ES-I3 (cell line): ENCODE data around the gene ERVK3-1.

Experiments
- H3K36me3 ChIP-seq: 2 replicates; pipeline ENCODE4 v1.6.1; 2013; ENCODE audit warnings: mild to moderate bottlenecking, low read length, control low read depth, moderate library complexity; ENCODE audit not compliant: insufficient read depth
- H3K4me1 ChIP-seq: 2 replicates; pipeline ENCODE4 v1.6.1; 2013; ENCODE audit warnings: mild to moderate bottlenecking, control low read depth, low read length; ENCODE audit not compliant: insufficient read depth
- H3K9ac ChIP-seq: 2 replicates; pipeline ENCODE4 v1.6.1; 2013; ENCODE audit warnings: low read depth, mild to moderate bottlenecking, low read length, moderate library complexity
- H3K9me3 ChIP-seq: 2 replicates; pipeline ENCODE4 v1.6.1; 2013; ENCODE audit warnings: mild to moderate bottlenecking, low read length, moderate library complexity; ENCODE audit not compliant: control insufficient read depth, insufficient read depth

ERVK3-1 gene

GRCh38 chr19:58317476-58318072 lies 12.4 kb downstream of the ERVK3-1 start:
- no peaks in the 10 kb centered on the region for H3K4me1 ChIP-seq
- H3K9me3 ChIP-seq, result no peaks in the 10 kb centered on the region
- H3K9ac ChIP-seq, result no peak overlapping the region
- peaks cover 7% of the 10 kb centered on the region; the same call in 1 of the 2 replicates for H3K36me3 ChIP-seq

- Histone ChIP-seq H3K4me1 (no peaks in the 10 kb centered on the region), H3K36me3 (no peaks in the 10 kb centered on the region; the same call in 1 of the 2 replicates), H3K9me3 (no peaks in the 10 kb centered on the region), H3K9ac (no peak overlapping the region)
Observed at GRCh38 chr19:58318297-58318696, 13.1 kb downstream of the ERVK3-1 start.

- Histone ChIP-seq H3K36me3 (no peaks in the 10 kb centered on the region; the same call in 1 of the 2 replicates), H3K4me1 (no peaks in the 10 kb centered on the region), H3K9ac (no peak overlapping the region), H3K9me3 (no peaks in the 10 kb centered on the region)
Observed at GRCh38 chr19:58319241-58319640, 14.1 kb downstream of the ERVK3-1 start.

- H3K9ac ChIP-seq, result peak overlapping the region; percentile 85; the same call in 1 of the 2 replicates
- no peaks in the 10 kb centered on the region for H3K9me3 ChIP-seq
Observed at GRCh38 chr19:58325311-58326022, 20.3 kb downstream of the ERVK3-1 start.

GRCh38 chr19:58326501-58326913 lies 21.3 kb downstream of the ERVK3-1 start:
- no peaks in the 10 kb centered on the region; the same call in 1 of the 2 replicates for H3K36me3 ChIP-seq
- peak overlapping the region; percentile 85 for H3K9ac ChIP-seq
- no peaks in the 10 kb centered on the region for H3K9me3 ChIP-seq
- peaks cover 9% of the 10 kb centered on the region for H3K4me1 ChIP-seq

More at GRCh38 chr19:58325311-58326022, 20.3 kb downstream of the ERVK3-1 start:
- H3K36me3 ChIP-seq, result no peaks in the 10 kb centered on the region; the same call in 1 of the 2 replicates
- H3K4me1 ChIP-seq, result peaks cover 5% of the 10 kb centered on the region; the same call in 1 of the 2 replicates

GRCh38 chr19:58326914-58327726 lies 21.9 kb downstream of the ERVK3-1 start, which contains the start of gene ZSCAN22:
ZSCAN22 (plus strand) TSS chr19:58326994; CDS start chr19:58334803, 7,809 bp downstream.
- peak within 1 kb of the TSS; percentile 85 for H3K9ac ChIP-seq
- H3K4me1 ChIP-seq, result peaks cover 9% of the 10 kb centered on the region
- no peaks in the 10 kb centered on the region for H3K9me3 ChIP-seq
- no peaks in the 10 kb centered on the region; the same call in 1 of the 2 replicates for H3K36me3 ChIP-seq

- H3K9ac ChIP-seq, result no peak overlapping the region
- H3K4me1 ChIP-seq, result peaks cover 9% of the 10 kb centered on the region
- H3K36me3 ChIP-seq, result no peaks in the 10 kb centered on the region
- H3K9me3 ChIP-seq, result no peaks in the 10 kb centered on the region
Observed at GRCh38 chr19:58328999-58329398, 23.8 kb downstream of the ERVK3-1 start.

GRCh38 chr19:58330458-58330857 lies 25.3 kb downstream of the ERVK3-1 start:
- H3K9ac ChIP-seq, result no peak overlapping the region
- H3K36me3 ChIP-seq, result no peaks in the 10 kb centered on the region
- no peaks in the 10 kb centered on the region for H3K9me3 ChIP-seq
- H3K4me1 ChIP-seq, result peaks cover 9% of the 10 kb centered on the region

GRCh38 chr19:58332697-58333096 lies 27.5 kb downstream of the ERVK3-1 start:
- H3K9ac ChIP-seq, result no peak overlapping the region
- no peaks in the 10 kb centered on the region for H3K36me3 ChIP-seq
- peaks cover 4% of the 10 kb centered on the region; the same call in 1 of the 2 replicates for H3K4me1 ChIP-seq
- H3K9me3 ChIP-seq, result no peaks in the 10 kb centered on the region

GRCh38 chr19:58334691-58335249 lies 29.6 kb downstream of the ERVK3-1 start:
- Histone ChIP-seq H3K9ac (no peak overlapping the region), H3K4me1 (peaks cover 4% of the 10 kb centered on the region; the same call in 1 of the 2 replicates), H3K9me3 (peaks cover 3% of the 10 kb centered on the region; the same call in 1 of the 2 replicates), H3K36me3 (no peaks in the 10 kb centered on the region)

- H3K9ac ChIP-seq, result no peak overlapping the region
- peaks cover 3% of the 10 kb centered on the region; the same call in 1 of the 2 replicates for H3K9me3 ChIP-seq
- no peaks in the 10 kb centered on the region for H3K36me3 ChIP-seq
- H3K4me1 ChIP-seq, result peaks cover 3% of the 10 kb centered on the region; the same call in 1 of the 2 replicates
Observed at GRCh38 chr19:58335630-58336029, 30.5 kb downstream of the ERVK3-1 start.

- Histone ChIP-seq H3K4me1 (no peaks in the 10 kb centered on the region), H3K9me3 (peaks cover 3% of the 10 kb centered on the region; the same call in 1 of the 2 replicates), H3K36me3 (no peaks in the 10 kb centered on the region), H3K9ac (no peak overlapping the region)
Observed at GRCh38 chr19:58336216-58336615, 31.0 kb downstream of the ERVK3-1 start.

GRCh38 chr19:58336820-58337219 lies 31.6 kb downstream of the ERVK3-1 start:
- no peaks in the 10 kb centered on the region for H3K36me3 ChIP-seq

GRCh38 chr19:58338336-58338735 lies 33.2 kb downstream of the ERVK3-1 start:
- Histone ChIP-seq H3K36me3 (no peaks in the 10 kb centered on the region), H3K4me1 (no peaks in the 10 kb centered on the region), H3K9me3 (peaks cover 3% of the 10 kb centered on the region; the same call in 1 of the 2 replicates), H3K9ac (no peak overlapping the region)

More at GRCh38 chr19:58336820-58337219, 31.6 kb downstream of the ERVK3-1 start:
- no peak overlapping the region for H3K9ac ChIP-seq
- peaks cover 3% of the 10 kb centered on the region; the same call in 1 of the 2 replicates for H3K9me3 ChIP-seq
- no peaks in the 10 kb centered on the region for H3K4me1 ChIP-seq
